HG02642 (cell line): ENCODE data around the gene CRISPLD2.

Experiments
- ATAC-seq: cut with Tn5 transposase; IDR thresholded peaks from one replicate; pipeline ENCODE4 v1.9.1; 2021; ENCODE audit warnings: mild to moderate bottlenecking; ENCODE audit not compliant: unreplicated experiment, poor library complexity

The CRISPLD2 gene

DNA sequence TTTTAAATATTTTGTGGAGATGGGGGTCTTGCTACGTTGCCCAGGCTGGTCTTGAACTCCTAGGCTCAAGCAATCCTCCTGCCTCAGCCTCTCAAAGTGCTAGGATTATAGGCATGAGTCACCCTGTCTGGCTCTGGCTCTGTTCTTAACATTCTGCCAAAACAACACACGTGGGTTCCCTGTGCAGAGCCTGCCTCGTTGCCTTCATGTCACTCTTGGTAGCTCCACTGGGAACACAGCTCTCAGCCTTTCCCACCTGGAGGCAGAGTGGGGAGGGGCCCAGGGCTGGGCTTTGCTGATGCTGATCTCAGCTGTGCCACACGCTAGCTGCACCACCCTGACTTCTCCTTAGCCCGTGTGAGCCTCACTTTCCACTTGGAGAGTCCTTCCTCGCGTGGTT lies 19.3 kb downstream of the CRISPLD2 start:
- no peak for ATAC-seq

DNA sequence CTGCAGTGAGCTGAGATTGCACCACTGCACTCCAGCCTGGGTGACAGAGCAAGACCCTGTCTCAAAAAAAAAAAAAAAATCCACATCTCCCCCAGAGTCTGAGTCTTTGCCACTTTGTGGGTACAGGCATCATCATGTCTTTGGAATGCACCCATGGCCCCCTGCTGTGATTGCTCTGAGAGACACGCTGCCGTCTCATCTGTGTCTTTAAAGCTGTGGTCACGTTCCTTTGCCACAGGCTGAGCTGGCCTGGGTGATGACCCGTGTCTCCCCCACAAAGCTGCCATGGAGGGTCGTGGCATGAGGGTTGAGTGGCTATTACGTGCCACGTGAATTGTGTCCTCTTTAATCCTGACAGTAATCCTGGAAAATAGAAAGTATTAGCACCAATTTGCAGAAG lies 20.2 kb downstream of the CRISPLD2 start:
- no peak for ATAC-seq

DNA sequence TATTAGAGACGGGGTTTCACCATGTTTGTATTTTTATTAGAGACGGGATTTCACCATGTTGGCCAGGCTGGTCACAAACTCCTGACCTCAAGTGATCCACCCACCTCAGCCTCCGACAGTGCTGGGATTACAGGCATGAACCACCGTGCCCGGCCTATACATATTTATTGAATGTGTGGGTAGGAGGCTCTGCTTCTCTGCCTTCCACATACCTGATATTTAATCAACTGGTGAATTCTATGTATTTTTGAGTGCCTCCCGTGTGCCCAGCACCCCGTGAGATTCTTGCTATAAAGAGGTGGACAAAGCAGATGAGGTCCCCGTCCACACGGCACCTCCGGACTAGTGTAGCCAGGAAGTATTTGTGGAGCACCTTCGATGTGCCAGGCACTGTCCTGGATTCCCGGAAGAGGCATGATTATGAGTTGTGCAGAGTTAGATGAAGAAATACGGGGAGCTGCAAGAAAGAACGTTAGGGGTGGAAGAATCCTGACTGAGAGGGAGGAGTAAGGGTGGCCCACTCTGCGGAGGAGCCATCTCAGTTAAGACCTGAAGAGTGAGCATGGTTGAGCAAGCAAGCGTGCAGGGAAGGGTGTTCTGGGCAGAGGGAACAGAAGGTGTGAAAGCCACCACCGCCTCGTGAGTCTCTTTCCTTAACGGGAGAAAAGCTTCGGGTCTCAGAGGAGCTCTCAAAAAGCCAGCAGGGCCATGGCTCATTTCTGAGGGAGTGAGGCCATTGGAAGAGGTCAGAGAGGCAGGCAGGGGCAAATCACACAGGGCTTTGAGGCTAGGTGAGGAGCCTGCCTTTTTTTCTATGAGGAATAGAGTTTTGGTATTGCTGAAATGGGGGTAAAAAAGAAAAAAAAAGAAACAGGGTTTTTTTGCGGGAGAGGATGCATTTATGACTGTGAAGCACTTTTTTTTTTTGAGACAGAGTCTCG lies 21.2 kb downstream of the CRISPLD2 start:
- no peak for ATAC-seq

DNA sequence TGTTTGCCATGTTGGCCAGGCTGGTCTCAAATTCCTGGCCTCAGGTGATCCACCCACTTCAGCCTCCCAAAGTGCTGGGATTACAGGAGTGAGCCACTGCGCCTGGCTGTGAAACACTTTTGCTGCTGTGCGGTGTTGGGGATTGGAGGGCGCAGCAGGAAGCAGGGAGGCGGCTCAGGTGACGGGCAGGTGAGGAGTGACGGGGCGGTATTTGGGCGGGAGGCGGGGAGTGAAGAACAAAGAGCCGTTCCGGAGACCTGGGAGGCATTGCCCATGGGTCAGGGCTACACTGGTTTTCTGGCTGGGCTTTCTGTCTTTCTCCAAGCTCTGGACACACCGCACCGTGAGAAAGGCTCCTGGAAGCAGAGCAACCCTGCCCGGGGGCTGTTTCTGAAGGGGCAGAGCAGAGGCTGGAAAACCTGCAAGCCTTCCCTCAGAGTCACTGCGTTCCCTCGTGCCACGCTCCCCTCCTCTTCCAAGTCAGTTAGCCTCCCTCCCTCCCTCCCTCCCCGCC lies 22.1 kb downstream of the CRISPLD2 start:
- no peak for ATAC-seq

DNA sequence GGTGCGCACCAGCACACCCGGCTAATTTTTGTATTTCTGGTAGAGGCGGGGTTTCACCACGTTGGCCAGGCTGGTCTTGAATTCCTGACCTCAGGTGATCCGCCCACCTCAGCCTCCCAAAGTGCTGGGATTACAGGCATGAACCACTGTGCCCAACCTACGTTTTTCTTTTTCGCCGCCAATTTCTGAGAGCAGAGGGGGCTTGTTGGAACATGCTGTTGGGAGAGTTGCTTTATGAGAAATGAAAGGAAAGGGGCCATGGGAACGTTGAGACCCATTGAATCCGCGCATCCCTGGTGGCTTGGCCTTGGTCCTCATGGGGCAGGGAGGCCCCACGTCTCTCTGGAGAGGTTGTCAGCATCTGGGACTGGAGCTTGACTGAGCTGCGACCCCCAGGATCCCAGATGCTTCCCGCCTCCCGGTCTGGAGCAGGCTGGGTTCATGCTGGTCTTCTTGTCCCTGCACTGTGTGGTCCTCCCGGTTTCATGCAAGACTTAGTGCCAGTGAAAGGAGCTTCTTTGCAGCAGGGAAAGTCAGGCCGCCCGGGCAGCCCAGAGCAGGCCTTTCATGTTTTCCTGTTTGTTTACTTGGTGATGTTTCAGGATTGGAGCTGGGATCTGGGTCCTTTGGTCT lies 22.8 kb downstream of the CRISPLD2 start:
- no peak for ATAC-seq

DNA sequence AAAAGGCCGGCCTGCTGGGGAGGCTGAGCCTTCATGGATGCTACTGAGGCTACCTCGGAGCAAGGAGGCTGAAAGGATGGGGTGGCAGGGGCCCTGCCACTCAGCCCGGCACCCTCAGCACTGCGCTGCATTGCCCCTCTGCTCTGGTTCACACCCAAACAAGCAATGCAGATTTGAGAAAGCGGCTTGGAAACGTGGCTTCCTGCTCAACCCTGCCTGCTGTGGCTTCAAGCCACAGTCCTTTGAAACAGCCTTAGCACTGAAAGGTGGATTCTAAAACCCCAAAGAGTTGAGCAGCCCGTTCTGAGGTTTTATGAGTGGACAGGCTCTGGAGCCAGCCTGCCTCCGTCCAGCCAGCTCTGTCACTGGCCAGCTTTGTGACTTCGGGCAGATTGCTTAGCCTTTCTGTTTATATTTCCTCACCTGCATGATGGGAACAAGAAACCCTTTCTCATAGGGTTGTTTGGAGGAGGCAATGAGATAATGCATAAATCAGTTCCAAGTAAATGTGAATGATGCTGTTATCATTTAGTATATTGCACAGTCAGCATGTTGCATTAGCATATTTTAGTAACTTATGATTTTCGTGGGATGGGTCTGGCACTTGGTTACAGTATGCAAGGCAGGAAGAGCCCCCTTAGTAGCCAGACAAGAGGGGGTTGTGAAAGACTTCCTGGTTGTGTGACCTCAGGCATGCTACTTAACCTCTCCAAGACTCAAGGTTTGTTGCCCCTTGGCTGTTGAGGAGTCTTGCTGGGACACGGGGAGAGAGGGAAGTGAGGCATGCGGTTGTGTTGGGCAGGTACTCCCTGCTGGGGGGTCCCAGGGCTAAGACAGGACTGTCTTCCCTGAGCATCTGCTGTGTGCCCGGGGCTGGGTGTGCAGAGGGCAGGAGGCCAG lies 23.6 kb downstream of the CRISPLD2 start:
- no peak for ATAC-seq

DNA sequence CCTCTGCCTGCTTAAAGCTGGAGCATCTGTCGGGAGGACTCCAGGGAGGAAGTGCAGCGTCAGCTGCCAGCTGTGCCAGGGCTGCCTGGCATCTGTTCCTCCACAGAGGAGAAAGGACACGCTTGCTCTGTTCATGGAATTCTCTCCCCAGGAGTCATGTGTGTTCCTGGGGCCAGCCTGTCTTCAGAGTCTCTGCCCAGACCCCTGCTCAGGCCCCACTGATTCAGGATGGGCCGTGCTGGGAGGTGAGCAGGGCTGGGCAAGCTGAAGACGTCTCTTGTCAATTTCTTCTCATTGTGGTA lies 24.2 kb downstream of the CRISPLD2 start:
- no peak for ATAC-seq

DNA sequence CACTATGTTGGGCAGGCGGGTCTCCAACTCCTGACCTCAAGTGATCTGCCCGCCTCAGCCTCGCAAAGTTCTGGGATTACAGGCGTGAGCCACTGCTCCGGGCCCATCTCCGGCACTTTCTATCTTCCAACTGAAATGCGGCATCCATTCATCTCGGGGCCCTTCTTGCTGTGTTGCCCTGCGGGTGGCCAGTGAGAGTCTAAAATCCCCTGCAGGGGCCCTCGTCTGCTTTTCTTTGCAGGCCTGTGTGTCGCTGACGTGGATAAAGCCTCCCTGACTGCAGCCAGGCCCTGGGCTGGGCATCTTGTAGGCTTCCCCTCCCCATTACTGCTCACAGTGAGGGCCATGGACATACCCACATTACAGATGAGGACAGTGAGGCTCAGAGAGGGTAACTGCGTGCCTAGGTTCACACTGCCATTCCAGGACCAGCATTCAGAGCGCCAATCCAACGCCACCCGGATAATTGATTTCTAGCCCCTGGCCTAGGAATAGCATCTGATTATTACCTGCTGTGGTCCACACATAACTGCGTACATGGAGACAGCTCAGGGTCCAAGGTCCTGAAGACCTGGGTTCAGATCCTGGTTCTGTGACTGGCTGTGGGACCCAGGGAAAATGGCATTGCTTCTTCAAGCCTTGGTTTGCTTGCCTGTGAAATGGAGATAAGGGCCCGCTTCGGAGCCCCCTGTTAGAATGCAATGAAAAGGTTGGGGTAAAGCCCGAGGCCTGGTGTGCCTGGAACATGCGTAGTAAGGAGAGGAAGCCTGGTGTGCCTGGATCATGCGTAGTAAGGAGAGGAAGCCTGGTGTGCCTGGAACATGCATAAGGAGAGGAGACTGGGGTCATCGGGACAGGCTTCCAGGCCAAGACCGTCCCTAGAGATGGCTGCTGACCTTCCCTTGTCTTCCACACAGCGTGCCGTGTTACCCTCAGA lies 25.0 kb downstream of the CRISPLD2 start:
- ATAC-seq: no peak

DNA sequence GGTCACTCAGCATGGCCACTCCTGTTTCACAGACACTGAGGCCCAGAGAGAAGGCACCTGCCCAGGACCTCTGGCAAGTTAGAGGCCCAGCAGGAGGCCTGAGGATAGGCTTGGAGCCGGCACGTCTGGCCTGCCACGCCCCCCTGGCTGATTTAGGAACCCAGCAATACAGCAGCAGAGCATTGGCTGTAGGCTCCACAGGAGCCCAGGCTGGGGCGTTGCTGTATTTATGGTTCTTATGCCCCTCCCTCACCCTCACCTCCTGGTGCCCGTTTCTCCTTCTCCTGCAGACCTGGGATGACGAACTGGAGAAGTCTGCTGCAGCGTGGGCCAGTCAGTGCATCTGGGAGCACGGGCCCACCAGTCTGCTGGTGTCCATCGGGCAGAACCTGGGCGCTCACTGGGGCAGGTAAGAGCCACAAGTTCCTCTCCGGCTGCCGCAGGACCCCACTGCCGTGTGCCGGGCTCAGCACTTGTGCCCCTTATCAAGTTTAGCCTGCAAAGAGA lies 25.8 kb downstream of the CRISPLD2 start:
- ATAC-seq: no peak

DNA sequence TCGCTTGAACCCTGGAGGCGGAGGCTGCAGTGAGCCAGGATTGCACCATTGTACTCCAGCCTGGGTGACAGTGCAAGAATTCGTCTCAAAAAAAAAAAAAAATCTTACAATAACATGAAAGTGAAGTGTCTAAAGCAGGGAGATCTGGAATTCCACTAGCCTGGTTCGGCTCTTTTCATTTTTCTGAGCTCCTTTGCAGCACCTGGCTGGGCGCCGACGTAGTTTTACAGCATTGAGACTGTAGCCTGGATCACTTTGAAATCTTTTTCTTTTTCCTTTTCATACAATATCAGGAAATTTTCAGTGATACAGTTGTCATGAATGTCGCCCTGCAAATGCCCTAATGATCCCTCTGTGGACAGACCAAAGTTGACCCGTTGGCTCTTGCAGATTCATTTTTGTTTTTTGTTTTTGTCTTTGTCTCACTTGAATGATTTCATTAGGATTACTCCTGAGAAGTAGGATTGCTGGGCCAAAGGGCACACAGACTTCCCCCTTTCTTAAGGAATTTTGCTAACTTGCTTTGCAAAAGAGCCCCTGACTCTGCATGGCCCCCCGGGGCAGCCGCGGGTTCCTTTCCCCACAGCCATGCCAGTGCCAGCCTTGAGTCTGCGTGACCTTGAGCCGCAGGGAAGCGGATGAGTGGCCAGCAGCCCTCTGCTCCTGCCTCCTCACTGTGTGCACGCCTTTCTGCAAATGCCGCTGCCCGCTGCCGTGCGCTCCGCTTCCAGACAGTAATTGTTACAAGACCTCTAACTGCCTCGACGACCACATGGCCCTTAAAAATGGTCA lies 28.0 kb downstream of the CRISPLD2 start:
- ATAC-seq: no peak

DNA sequence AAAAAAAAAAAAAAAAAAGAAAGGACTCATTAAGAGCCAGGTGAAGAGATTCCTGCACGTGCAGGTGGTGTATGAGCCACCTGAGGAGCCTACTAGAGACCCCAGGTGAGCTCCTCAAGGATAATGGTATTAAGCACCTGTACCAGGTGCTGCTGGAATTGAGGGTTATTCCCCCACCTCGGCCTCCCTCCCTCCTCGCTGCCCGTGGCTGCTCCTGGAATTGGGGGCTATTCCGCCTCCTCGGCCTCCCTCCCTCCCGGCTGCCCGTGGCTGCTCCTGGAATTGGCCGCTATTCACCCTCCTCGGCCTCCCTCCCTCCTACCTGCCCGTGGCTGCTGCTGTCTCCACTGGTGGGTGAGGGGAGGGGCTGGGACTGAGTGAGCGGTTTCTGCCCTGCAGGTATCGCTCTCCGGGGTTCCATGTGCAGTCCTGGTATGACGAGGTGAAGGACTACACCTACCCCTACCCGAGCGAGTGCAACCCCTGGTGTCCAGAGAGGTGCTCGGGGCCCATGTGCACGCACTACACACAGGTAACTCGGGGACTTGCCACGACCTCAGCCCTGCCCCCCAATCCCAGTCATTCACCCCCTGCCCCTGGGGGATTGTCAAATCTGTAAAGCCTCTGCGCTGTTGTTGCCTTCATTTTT lies 29.3 kb downstream of the CRISPLD2 start:
- no peak for ATAC-seq

DNA sequence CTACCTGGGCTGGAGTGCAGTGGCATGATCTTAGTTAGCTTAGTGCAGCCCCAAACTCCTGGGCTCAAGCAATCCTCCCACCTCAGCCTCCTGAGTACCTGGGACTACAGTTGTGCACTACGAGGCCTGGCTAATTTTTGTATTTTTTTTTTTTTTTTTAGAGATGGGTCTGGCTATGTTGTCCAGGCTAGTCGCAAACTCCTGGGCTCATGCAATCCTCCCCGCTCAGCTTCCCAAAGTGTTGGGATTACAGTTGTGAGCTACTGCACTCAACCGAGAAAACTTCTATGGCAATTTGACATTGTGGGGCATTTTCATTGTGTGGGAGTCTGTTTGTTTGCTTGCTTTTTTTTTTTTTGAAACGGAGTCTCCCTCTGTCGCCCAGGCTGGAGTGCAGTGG lies 30.0 kb downstream of the CRISPLD2 start:
- no peak for ATAC-seq

DNA sequence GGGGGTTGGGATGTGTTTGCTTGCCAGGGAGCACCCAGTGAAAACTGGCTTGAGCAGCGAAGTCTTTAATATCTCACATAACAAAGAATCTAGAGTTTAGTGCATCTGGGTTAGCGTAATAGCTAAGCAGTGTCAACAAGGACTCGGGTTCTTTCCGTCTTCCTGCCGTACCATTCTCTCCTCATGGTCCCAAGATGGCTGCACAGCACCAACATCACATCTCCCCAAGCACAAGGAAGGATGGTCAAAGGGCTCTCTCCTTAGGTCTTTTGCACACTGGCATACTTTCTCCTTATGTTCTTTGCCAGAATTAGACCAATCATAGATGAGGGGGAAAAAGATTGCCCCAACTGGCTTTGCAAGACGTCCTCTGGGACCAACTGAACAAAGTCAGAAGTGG lies 30.9 kb downstream of the CRISPLD2 start:
- no peak for ATAC-seq

DNA sequence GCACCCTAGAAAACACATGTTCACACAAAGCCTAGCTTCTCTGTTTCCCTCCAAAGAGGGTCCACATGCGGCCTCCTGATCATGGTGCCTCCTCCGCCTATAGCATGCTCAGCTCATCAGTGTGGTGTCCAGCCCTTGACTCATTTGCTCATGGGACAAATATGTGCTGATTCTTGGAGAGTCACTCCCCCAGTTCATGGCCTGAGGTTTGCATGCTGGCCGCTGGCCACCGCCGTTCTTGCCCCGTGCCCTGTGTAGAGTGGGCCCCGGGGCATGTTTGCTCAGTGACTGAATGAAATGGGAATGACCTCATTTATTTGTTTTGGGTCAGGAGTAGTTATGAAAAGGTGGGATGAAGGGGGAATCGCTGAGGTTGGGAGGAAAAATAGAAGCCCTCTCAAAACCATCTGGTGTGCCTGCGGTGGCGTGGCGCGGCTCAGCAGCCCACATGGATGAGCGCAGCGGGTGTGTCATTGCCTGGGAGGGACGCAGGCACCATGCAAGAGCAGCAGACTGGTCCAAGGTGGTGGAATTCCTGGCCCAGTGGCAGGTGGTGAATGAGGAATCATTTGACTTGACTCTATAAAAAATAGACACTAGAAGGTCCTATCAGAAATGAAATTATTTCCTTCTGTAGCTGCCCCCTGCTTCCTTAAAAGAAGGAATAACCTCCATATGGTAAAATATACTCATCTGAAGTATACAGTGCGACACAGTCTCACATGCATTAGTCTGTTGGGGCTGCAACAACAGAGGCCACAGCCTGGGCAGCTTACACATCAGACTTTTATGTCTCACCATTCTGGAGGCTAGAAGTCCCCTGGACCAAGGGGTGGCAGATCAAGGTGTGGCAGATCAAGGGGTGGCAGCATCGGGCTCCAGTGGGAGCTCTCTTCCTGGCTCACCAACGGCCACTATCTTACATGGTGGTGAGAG lies 31.7 kb downstream of the CRISPLD2 start:
- no peak for ATAC-seq

DNA sequence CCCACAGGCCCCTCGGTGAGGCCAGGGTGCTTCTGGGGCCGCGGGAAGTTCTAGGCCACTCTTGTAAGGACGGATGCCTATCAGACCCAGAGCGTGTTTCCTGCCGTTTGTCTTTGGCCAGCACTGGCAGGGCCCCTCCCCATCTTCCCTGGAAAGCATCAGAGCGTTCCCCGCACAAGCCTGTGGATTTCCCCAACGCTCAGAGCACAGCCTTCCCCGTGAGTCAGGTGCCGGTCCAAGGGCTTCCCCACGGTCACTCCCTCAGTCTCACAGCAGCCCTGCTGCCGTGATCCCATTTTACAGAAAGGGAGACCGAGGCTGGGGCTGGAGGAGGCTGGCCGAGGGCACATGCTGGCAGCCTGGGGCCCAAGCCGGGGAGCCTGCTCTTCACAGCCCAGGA lies 33.7 kb downstream of the CRISPLD2 start:
- ATAC-seq: no peak

DNA sequence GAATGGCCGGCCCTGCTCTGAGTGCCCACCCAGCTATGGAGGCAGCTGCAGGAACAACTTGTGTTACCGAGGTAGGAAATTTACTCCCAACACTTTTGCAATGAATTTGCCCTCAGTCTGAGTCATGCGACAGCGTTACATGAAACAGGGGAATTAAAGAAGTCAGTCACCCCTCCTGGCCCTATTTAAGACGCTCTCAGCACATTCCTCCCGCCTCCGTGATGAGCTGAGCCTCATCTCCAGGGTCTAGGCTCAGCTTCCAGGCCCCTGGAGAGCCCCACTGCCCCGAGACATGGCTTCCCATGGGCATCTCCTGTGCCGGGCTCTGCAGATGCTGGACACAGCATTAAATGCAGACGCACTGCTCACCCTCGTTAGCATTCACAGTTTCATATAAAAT lies 35.0 kb downstream of the CRISPLD2 start:
- ATAC-seq: no peak
